ENCODE measurements around the gene ARSG. TPM values are rescaled to one million over a fixed set of nuclear protein-coding genes. Genes with fewer than 3 reads are reported as not detected.
A peak's percentile ranks its signal among the peaks of the same experiment; 100 is the strongest.

ARSG gene
- total and polyA plus RNA-seq, 12 donors, result 2.1 to 49.6 (median 12.7) TPM

- Histone ChIP-seq H3K27me3 (no peaks in the 10 kb centered on the region), H3K27ac (no peak overlapping the region), H3K4me3 (no peak overlapping the region), H3K4me1 (replicated peaks in 1 of 2) (no peaks in the 10 kb centered on the region), H3K9me3 (replicated peaks in 1 of 3) (no peaks in the 10 kb centered on the region), H3K36me3 (replicated peaks in 1 of 2) (peaks cover 0 to 66% of the 10 kb centered on the region in 2 donors)
- intact Hi-C loops (cut with DNase I), result no loop called here
- TF ChIP-seq, protein P1, sequence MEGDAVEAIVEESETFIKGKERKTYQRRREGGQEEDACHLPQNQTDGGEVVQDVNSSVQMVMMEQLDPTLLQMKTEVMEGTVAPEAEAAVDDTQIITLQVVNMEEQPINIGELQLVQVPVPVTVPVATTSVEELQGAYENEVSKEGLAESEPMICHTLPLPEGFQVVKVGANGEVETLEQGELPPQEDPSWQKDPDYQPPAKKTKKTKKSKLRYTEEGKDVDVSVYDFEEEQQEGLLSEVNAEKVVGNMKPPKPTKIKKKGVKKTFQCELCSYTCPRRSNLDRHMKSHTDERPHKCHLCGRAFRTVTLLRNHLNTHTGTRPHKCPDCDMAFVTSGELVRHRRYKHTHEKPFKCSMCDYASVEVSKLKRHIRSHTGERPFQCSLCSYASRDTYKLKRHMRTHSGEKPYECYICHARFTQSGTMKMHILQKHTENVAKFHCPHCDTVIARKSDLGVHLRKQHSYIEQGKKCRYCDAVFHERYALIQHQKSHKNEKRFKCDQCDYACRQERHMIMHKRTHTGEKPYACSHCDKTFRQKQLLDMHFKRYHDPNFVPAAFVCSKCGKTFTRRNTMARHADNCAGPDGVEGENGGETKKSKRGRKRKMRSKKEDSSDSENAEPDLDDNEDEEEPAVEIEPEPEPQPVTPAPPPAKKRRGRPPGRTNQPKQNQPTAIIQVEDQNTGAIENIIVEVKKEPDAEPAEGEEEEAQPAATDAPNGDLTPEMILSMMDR (IDR thresholded peaks at IDR 0.05), result no peak
- TF ChIP-seq POLR2A (IDR thresholded peaks at IDR 0.05), result no peak
- WGBS, 4 donors, result 75 to 88% (median 84%) methylated on average over 6 of the region's 6 CpGs
- peak in 1 of 7 donors; percentile 48 for DNase-seq
These were observed 133.6 kb downstream of the ARSG start for GRCh38 chr17:68424861-68425260.

DNA sequence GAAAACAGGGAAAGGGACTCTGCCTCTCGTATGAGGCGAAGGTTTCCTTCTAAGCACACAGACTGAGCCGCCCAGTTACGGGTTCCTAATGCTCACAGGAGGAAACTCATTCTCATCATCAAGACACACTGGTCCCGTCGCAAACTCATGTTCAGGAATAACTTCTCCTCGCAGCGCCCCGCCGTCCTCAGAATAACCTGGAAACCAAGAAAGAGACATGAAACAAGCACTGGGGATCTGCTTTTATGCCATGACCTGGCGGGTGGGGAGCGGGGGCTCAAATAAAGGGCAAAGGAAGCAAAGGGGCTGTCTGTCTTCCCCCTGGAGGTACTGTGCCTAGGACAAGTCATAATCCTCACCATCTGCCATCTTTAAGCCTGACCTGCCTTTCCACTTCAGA lies 134.7 kb downstream of the ARSG start:
- intact Hi-C loops (cut with DNase I), result no loop called here

DNA sequence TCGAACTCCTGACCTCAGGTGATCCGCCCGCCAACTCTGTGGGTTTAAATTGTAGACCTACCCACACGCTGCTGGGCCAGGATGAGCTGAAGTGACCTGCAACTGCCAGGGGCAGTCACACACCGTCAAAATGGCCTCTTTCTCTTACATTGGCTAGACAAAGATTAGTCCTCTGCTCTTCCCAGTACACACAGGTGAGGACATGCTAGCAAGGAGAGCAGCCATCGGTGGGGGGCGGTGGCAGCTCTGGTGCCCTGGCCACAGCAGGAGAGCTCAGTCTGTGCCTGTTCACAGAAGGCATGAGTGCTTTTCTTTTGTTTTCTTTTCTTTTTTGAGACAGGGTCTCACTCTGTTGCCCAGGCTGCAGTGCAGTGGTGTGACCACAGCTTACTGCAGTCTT lies 136.3 kb downstream of the ARSG start:
- 92 to 98% (median 94%) methylated on average over 7 of the region's 7 CpGs for WGBS, 4 donors
- intact Hi-C loops (cut with DNase I), result no loop called here
- peak in 1 of 7 donors; percentile 42 for DNase-seq
- H3K27me3 ChIP-seq, result no peaks in the 10 kb centered on the region
- no peaks in the 10 kb centered on the region for H3K9me3 ChIP-seq (replicated peaks in 1 of 3)
- H3K36me3 ChIP-seq (replicated peaks in 1 of 2), result peaks cover 0 to 83% of the 10 kb centered on the region in 2 donors
- no peak overlapping the region for H3K4me3 ChIP-seq
- H3K27ac ChIP-seq, result no peak overlapping the region
- no peaks in the 10 kb centered on the region for H3K4me1 ChIP-seq (replicated peaks in 1 of 2)
- TF ChIP-seq, protein P1 (IDR thresholded peaks at IDR 0.05), result no peak
- no peak for TF ChIP-seq POLR2A (IDR thresholded peaks at IDR 0.05)

More for the DNA sequence above, 134.7 kb downstream of the ARSG start:
- Histone ChIP-seq H3K27me3 (no peaks in the 10 kb centered on the region), H3K4me1 (replicated peaks in 1 of 2) (no peaks in the 10 kb centered on the region), H3K36me3 (replicated peaks in 1 of 2) (peaks cover 0 to 70% of the 10 kb centered on the region in 2 donors), H3K4me3 (no peak overlapping the region), H3K27ac (no peak overlapping the region), H3K9me3 (replicated peaks in 1 of 3) (no peaks in the 10 kb centered on the region)
- 88 to 98% (median 95%) methylated on average over 11 to 12 of the region's 12 CpGs for WGBS, 4 donors
- peak in 1 of 7 donors; percentile 47 for DNase-seq
- TF ChIP-seq POLR2A (IDR thresholded peaks at IDR 0.05), result no peak
- TF ChIP-seq, protein P1 (IDR thresholded peaks at IDR 0.05), result no peak

DNA sequence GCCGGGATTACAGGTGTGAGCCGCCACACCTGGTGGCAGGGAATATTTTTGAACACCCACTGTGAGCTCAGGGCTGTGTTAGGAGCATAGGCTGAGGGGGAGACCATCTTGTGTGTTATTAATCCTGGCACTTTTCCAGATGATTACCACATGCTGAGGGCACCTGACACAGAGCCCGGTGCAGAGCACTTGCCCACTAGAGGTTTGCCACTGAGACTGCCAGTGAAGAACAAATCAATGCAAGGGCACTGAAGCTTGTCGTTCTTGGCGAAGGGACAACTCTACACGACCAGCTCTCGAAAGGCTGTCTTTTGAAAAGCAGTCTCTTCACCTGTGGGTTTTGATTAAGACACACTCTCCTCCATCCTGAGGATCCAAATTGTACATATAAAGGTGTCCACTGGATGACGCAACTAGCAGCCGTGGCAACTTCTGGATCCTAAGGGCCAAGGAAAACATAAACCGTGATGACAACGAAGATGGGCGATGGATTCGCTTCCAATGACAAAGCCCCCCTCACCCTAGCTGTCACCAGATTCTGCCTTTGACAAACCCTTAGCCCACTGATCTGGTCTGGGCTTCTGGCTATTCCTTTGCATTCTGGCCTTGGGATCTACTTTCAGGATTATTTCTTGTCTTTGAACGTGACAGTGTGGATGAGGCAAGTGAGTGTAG lies 137.3 kb downstream of the ARSG start:
- H3K27me3 ChIP-seq, result no peaks in the 10 kb centered on the region
- WGBS, 4 donors, result 90 to 93% (median 92%) methylated on average over 5 to 14 of the region's 14 CpGs

More for the DNA sequence above, 137.3 kb downstream of the ARSG start:
- Histone ChIP-seq H3K4me3 (no peak overlapping the region), H3K36me3 (replicated peaks in 1 of 2) (peaks cover 0 to 89% of the 10 kb centered on the region in 2 donors), H3K27ac (no peak overlapping the region), H3K9me3 (replicated peaks in 1 of 3) (no peaks in the 10 kb centered on the region), H3K4me1 (replicated peaks in 1 of 2) (no peaks in the 10 kb centered on the region)
- TF ChIP-seq, protein P1 (IDR thresholded peaks at IDR 0.05), result no peak
- DNase-seq, result no peak
- intact Hi-C loops (cut with DNase I), result no loop called here
